OCI-M2 (cell line): ENCODE measurements around the gene CTDP1.
"Not testable (repeated sequence)": the region's sequence is repeated elsewhere in the genome, so short reads cannot be mapped to it uniquely, and the experiment has no call there.

Experiments
- DNase-seq: peaks from one replicate; lab custom pipeline; 2025; ENCODE audit not compliant: unreplicated experiment; lab: John Stamatoyannopoulos, UW

The CTDP1 gene

GRCh38 chr18:79738581-79739439 is 59.2 kb downstream of the CTDP1 start:
- DNase-seq = no peak

- DNase-seq = no peak
Observed at GRCh38 chr18:79739440-79739778, 59.8 kb downstream of the CTDP1 start.

GRCh38 chr18:79740047-79740446 is 60.4 kb downstream of the CTDP1 start:
- DNase-seq = not testable (repeated sequence)

GRCh38 chr18:79740521-79741361 is 61.1 kb downstream of the CTDP1 start:
- no peak for DNase-seq

GRCh38 chr18:79741362-79741700 is 61.7 kb downstream of the CTDP1 start:
- no peak for DNase-seq

GRCh38 chr18:79742076-79742475 is 62.5 kb downstream of the CTDP1 start:
- no peak for DNase-seq

GRCh38 chr18:79744625-79745024 is 65.0 kb downstream of the CTDP1 start:
- DNase-seq = no peak

- DNase-seq = no peak
Observed at GRCh38 chr18:79746730-79747129, 67.1 kb downstream of the CTDP1 start.

GRCh38 chr18:79747156-79747845 is 67.7 kb downstream of the CTDP1 start:
- no peak for DNase-seq

GRCh38 chr18:79748321-79749180 is 68.9 kb downstream of the CTDP1 start:
- DNase-seq = no peak

- no peak for DNase-seq
Observed at GRCh38 chr18:79749251-79750191, 69.9 kb downstream of the CTDP1 start.

GRCh38 chr18:79750980-79751571 is 71.5 kb downstream of the CTDP1 start:
- DNase-seq = no peak

- not testable (repeated sequence) for DNase-seq
Observed at GRCh38 chr18:79751918-79752578, 72.4 kb downstream of the CTDP1 start.

GRCh38 chr18:79752946-79753345 is 73.3 kb downstream of the CTDP1 start:
- not testable (repeated sequence) for DNase-seq

GRCh38 chr18:79753391-79753851 is 73.8 kb downstream of the CTDP1 start:
- DNase-seq = no peak

GRCh38 chr18:79754022-79754761 is 74.6 kb downstream of the CTDP1 start:
- no peak for DNase-seq

GRCh38 chr18:79754831-79755351 is 75.3 kb downstream of the CTDP1 start:
- no peak for DNase-seq
